HG02642 (cell line): ENCODE results near the gene CCNYL1.
"Not testable (repeated sequence)": the region's sequence is repeated elsewhere in the genome, so short reads cannot be mapped to it uniquely, and the experiment has no call there.

Experiments used
- ATAC-seq: cut with Tn5 transposase; IDR thresholded peaks from one replicate; pipeline ENCODE4 v1.9.1; 2021; ENCODE audit warnings: mild to moderate bottlenecking; ENCODE audit not compliant: unreplicated experiment, poor library complexity

The CCNYL1 gene

DNA sequence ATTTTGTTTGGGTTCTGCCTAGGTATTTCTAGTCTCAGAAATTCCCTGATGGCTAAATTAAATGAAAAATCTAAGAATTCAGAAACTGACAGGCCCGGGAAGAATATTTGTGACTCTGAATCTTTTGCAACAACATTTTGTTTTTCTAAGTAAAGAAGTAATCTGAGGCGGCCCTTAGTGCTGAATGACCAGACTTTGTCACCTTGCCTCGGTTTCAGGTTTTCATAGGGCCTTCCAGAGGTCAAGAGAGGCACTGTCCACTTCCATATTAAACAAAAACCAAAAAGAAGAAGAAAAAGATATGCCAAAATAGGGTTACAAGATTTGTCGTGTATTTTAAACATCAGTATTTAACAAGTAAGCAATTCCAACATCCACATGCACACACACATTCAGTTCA lies 16.1 kb upstream of the CCNYL1 start:
- ATAC-seq = no peak

- not testable (repeated sequence) for ATAC-seq
Observed at GRCh38 chr2:207696911-207697310, 14.5 kb upstream of the CCNYL1 start.

- no peak for ATAC-seq
Observed at GRCh38 chr2:207697411-207697810, 14.0 kb upstream of the CCNYL1 start.

GRCh38 chr2:207698301-207698700 lies 13.1 kb upstream of the CCNYL1 start:
- no peak for ATAC-seq

DNA sequence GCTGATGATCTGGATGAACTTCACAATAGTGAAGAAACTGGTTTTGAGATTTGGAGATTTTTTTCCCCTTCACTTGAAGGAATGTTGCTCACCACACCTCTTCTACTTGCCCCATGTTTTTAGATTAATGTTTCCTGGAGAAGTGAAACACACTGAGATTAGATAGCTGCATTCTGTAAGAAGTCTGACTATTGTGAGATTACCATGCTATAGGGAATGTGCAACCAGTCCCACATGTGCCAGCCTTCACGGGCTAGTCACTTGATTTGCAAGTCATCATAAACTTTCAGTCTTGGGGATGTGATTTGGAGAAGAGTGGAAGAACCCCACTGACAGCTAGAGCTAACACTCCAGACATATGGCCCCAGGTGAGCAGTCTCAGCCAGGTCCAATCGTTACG lies 7.4 kb upstream of the CCNYL1 start:
- ATAC-seq = no peak

- ATAC-seq = no peak
Observed at GRCh38 chr2:207704671-207705070, 6.8 kb upstream of the CCNYL1 start.

DNA sequence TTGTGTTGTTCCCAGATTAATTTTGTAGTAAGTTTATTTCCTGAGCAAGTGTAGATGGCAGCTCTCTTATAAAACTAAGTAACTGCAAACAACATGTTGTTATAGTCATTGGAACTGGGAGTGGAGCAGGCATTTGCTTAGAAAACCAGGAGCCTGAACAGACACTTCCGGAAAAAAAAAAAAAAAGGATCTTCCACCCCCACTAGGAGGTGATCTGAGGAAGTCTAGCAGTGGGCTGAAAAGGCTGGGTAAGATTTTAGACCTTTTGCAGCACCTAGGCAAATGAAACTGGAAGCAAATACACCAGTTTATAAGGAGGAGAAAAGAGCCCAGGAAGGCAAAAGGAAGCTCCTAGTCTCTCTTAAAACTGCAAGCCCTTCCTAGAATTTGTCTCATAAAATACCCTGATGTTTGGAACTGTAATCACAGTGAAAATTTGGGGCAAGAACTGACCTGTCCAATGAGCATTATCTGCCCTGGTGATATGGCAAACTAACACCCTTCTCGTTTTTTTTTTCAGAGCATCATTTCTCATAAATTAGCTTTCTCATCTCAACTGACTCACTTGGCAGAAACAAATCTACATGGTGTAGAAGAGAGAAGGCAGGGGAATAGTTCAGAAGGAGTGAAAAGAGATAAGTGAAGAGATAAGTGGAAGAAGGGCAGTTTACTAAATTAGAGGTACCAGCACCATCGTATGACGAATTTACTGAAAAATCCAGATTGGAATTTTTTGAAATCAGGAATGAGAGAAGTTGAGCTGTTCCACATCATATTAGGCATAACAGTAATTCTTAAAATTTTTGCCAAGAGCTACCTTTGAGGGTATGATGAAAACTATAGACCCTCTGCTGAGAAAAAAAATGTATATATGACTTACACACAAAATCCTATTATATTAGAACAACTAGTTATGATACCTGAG lies 4.2 kb upstream of the CCNYL1 start:
- ATAC-seq = no peak

GRCh38 chr2:207711750-207712530 lies 500 bp downstream of the CCNYL1 start:
- ATAC-seq = peak; percentile 26

- ATAC-seq = no peak
Observed at GRCh38 chr2:207716056-207716455, 4.6 kb downstream of the CCNYL1 start.

GRCh38 chr2:207718521-207718920 lies 7.1 kb downstream of the CCNYL1 start:
- ATAC-seq = no peak

DNA sequence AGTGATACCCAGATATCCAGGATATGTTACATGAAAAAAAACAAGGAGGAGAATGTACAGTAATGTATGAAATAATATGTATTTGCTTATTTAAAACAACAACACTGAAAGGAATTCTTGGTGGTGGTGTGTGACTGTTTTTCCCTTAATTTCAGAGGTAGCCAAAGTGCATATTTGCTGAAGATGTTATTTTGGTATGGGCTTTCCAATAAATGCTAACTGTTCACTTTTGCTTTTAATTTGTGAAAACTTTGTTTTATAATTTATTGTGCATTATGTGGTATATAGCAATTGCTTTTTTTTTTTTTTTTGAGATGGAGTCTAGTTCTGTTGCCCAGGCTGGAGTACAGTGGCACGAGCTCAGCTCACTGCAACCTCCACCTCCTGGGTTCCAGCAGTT lies 7.6 kb downstream of the CCNYL1 start:
- no peak for ATAC-seq

DNA sequence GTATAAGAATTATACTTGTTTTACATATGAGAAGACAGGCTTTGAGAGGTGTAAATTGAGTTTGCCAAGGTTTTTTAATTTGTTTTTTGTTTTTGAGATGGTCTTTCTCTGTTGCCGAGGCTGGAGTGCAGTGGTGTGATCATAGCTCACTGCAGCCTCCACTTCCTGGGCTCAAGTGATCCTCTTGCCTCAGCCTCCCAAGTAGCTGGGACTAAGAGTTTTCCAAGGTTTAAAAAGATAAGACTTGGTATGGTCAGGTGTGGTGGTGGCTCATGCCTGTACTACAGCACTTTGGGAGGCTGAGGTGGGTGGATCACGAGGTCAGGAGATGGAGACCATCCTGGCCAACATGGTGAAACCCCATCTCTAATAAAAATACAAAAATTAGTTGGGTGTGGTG lies 8.2 kb downstream of the CCNYL1 start:
- ATAC-seq = not testable (repeated sequence)

DNA sequence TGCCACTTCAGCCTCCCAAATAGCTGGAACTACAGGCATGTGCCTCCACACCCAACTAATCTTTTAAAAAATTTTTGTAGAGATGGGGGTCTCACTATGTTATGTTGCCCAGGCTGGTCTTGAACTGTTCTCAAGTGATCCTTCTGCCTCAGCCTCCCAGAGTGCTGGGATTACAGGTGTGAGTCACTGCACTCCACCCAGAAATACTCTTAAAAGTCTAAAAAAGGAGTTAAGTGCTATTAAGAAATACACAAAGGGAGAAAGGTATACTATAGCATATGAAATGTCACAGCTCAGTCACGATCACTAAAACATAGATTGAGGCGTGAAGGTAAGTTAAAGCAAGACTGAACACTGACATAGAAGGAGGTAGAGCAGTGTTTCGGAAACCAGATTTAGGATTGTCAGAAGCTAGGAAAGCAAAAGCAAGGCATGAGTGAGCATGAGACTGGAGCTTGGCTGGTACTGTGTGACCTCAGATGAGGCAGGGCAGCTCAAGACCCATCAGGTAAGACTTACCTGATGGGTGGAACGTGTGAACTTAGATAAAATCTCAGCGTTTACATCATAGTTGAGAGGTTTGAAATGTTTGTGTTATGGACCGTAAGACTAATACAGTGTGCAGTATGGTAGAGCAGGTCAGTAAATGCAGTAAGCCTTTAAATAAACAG lies 9.2 kb downstream of the CCNYL1 start:
- ATAC-seq = no peak

- no peak for ATAC-seq
Observed at GRCh38 chr2:207722773-207723424, 11.5 kb downstream of the CCNYL1 start.

DNA sequence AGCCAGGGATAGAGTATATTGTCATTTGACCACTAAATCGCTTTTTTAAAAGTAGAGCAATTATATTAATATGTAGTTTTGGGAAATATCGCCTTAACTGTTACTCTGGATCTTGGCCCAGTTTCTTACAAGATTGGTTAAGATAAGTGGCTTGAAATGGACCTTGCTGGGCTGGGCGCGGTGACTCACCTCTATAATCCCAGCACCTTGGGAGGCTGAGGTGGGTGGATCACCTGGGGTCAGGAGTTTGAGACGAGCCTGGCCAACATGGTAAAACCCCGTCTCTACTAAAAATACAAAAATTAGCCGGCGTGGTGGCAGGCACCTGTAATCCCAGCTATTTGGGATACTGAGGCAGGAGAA lies 12.0 kb downstream of the CCNYL1 start:
- ATAC-seq = not testable (repeated sequence)

- no peak for ATAC-seq
Observed at GRCh38 chr2:207724113-207724512, 12.7 kb downstream of the CCNYL1 start.

DNA sequence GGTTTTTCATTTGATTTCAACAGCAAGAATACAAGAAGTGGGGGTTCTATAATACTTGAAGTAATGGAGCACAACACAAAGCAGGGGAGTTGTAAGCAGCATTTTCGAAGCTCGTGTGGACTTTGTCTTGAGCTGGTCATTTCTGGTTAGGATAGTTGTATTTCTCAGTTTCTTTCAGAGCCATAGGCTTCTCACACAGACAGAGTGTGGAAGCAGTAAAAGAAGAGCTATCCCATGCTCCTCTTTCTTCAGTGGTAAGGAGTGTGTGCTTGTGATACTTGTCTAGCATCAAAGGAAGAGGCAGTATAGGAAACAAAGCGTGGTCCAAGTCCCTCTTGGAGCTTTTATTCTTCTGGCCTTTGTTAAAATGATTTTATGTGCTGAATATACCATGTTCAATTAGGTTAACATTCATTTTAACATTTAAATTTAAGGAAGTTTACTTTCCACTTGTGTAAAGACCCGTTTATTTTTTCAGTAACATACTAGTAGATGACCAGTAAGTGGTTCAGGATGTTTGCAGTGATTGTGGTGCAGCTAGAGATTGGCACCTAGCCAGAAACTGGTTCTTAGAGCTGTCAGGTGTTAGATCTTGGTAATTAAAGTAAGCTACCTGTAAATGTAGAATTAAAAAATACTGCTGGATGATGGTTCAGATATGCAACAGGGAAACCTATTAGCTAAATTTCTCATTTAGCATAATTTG lies 14.6 kb downstream of the CCNYL1 start:
- no peak for ATAC-seq

DNA sequence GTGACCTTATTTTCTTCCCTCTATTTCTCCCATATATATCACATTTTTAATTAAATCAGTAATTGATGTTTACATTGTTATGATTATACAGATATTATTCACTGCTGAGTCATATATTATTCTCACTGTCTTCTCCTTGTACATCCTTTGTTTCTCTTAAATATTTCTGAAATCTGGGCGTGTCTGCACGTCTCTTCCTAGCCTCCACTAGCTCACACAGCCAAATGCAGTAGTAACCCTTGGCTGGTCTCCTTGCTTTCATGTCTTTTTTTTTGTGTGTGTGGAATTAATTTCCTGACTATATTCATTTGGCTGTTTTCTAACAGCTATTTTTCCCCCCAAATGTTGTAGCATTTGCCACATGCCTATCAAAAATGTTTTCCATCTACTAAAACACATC lies 15.8 kb downstream of the CCNYL1 start:
- ATAC-seq = no peak

- ATAC-seq = no peak
Observed at GRCh38 chr2:207729465-207729998, 18.1 kb downstream of the CCNYL1 start.

DNA sequence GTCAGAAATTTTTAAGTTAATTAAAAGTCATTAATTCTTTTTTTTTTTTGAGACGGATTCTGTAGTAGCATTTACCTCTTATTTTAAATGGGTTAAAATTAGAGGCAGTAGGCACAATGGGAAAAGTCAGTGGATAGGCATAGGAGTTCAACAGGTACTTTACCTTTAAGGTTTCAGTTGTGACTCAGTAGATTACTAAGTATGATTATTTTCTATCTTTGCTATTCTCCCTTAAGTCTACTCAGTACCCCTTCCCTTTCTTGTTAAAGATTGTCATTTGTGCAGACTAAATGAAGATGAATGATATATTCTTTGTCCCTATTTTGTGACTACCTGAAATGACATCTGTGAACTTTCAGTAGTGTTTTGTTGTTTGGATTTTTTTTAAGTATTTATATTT lies 19.7 kb downstream of the CCNYL1 start:
- ATAC-seq = no peak
